BJ (cell line): ENCODE measurements around the gene NF2. TPM values are rescaled to one million over a fixed set of nuclear protein-coding genes. Genes with fewer than 3 reads are reported as not detected.

Experiments
- CTCF ChIA-PET: fragments of 350-600 bp; formaldehyde crosslinking; extraction: SDS; loops from one replicate; lab custom pipeline; 2021; ENCODE audit warnings: antibody characterized with exemption, inconsistent platforms; lab: Yijun Ruan, JAX
- POLR2A ChIA-PET: fragments of 300-600 bp; sonication (Branson Sonifier 250); formaldehyde crosslinking; extraction: SDS; loops from one replicate; lab custom pipeline; 2021; ENCODE audit warnings: antibody characterized with exemption; lab: Charles Lee
- DNase-seq: peaks from one replicate; pipeline ENCODE4 v3.0.0-alpha.2; 2011; ENCODE audit warnings: low read depth
- H3K27me3 ChIP-seq: 2 replicates; pipeline ENCODE4 v1.6.0; 2011; ENCODE audit warnings: low read length; ENCODE audit not compliant: control insufficient read depth, insufficient read depth
- H3K36me3 ChIP-seq: 2 replicates; pipeline ENCODE4 v1.5.1; 2011; ENCODE audit warnings: low read length; ENCODE audit not compliant: control insufficient read depth, insufficient read depth
- H3K4me3 ChIP-seq: 2 replicates; pipeline ENCODE4 v1.5.1; 2011; ENCODE audit warnings: low read depth, mild to moderate bottlenecking, control low read depth, low read length
- polyA plus RNA-seq: library from polyadenylated mRNA; depleted of rRNA; stranded (reverse); fragments of >200 nt; gene quantifications from 2 replicates; pipeline ENCODE4 v1.2.3, GENCODE V29; 2011
- TF ChIP-seq, protein P1 (sequence below): IDR thresholded peaks from 2 replicates; pipeline ENCODE4 v1.5.1; 2011; ENCODE audit warnings: low read depth, mild to moderate bottlenecking, control low read depth, inconsistent platforms, low read length, moderate library complexity; ENCODE audit not compliant: insufficient read depth

Gene NF2
- polyA plus RNA-seq, 1 experiment: 36.0 TPM

GRCh38 chr22:29670626-29671025 is 67.2 kb downstream of the NF2 start:
- ChIA-PET POLR2A (no interaction called here), CTCF (interaction anchor here (0.8 to 2.0 kb wide), 5 partner anchors 19 to 418 kb away, joined by 3 to 5 read pairs (median 4); no protein-coding TSS in a partner anchor)
- Histone ChIP-seq H3K36me3 (peaks cover 29% of the 10 kb centered on the region), H3K27me3 (no peaks in the 10 kb centered on the region), H3K4me3 (no peak overlapping the region)
- no peak for DNase-seq
- TF ChIP-seq, protein P1, sequence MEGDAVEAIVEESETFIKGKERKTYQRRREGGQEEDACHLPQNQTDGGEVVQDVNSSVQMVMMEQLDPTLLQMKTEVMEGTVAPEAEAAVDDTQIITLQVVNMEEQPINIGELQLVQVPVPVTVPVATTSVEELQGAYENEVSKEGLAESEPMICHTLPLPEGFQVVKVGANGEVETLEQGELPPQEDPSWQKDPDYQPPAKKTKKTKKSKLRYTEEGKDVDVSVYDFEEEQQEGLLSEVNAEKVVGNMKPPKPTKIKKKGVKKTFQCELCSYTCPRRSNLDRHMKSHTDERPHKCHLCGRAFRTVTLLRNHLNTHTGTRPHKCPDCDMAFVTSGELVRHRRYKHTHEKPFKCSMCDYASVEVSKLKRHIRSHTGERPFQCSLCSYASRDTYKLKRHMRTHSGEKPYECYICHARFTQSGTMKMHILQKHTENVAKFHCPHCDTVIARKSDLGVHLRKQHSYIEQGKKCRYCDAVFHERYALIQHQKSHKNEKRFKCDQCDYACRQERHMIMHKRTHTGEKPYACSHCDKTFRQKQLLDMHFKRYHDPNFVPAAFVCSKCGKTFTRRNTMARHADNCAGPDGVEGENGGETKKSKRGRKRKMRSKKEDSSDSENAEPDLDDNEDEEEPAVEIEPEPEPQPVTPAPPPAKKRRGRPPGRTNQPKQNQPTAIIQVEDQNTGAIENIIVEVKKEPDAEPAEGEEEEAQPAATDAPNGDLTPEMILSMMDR: no peak

- peaks cover 37% of the 10 kb centered on the region for H3K36me3 ChIP-seq
- TF ChIP-seq, protein P1: no peak
- DNase-seq: no peak
- ChIA-PET POLR2A (no interaction called here), CTCF (no interaction called here)
- no peak overlapping the region for H3K4me3 ChIP-seq
- no peaks in the 10 kb centered on the region for H3K27me3 ChIP-seq
Measured at GRCh38 chr22:29673361-29674066, 70.1 kb downstream of the NF2 start.

DNA sequence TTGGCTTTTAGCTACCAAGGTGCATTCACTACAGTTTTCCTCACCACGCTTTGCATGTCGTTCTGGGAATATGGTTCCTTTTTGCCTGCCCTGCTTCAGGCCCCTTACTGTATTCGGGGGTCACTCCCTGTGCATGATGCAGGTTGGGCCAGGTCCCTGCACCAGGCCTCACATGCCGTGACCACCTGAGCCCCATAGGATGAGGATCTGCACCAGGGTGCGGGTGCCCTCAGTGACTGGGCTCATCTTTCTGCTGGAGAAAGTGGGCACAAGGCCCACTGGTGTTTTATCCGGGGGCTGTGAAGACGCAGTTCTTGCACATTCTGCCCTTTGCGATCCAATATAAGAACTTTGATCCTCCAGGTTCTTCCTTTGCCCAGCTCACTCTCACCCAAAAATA is 70.7 kb downstream of the NF2 start:
- ChIA-PET CTCF (no interaction called here), POLR2A (no interaction called here)

DNA sequence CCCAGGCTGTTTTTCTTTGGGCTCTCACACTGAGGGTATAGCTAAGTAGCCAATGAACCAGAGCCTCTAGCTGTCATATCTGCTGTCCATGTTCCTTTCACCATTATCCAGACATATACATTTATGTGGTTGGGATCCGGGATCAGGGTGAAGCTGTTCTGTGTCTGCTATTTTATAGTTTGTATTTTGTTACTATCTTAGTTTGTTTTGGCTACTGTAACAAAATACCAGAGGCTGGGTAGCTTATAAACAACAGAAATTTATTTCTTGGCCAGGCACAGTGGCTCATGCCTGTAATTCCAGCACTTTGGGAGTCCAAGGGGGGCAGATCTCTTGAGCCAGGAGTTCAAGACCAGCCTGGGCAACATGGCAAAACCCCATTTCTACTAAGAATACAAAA is 75.9 kb downstream of the NF2 start:
- POLR2A ChIA-PET: no interaction called here
- CTCF ChIA-PET: interaction anchor here (1.3 to 2.4 kb wide), 4 partner anchors 10 to 410 kb away, joined by 3 to 10 read pairs (median 8); no protein-coding TSS in a partner anchor
- DNase-seq: no peak
- H3K36me3 ChIP-seq: peaks cover 28% of the 10 kb centered on the region
- H3K27me3 ChIP-seq: no peaks in the 10 kb centered on the region
- H3K4me3 ChIP-seq: no peak overlapping the region
- TF ChIP-seq, protein P1: no peak

More for the DNA sequence above, 70.7 kb downstream of the NF2 start:
- TF ChIP-seq, protein P1: no peak
- Histone ChIP-seq H3K36me3 (peaks cover 37% of the 10 kb centered on the region), H3K27me3 (no peaks in the 10 kb centered on the region), H3K4me3 (no peak overlapping the region)
- no peak for DNase-seq

DNA sequence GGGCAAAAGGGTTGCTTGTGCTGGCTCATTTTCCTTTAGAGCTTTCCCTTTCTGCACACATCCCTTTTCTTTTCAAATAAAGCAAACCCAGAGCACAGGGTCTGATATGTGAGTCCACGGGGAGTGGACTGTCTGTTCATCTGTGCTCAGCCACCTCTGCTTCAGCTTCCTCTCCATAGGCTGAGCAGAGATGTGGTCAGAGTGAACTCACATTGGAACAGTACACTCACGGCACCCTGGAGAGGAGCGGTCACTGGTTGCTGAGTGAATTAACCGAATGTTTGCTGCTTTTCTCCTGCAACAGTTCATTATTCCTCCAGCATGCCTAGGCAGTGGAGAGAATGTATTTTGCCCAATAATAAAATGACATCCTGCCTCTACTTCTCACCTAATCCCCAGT is 80.1 kb downstream of the NF2 start:
- no peaks in the 10 kb centered on the region for H3K27me3 ChIP-seq
- H3K4me3 ChIP-seq: no peak overlapping the region
- ChIA-PET POLR2A (no interaction called here), CTCF (no interaction called here)
- no peak for DNase-seq
- peaks cover 13% of the 10 kb centered on the region for H3K36me3 ChIP-seq
- TF ChIP-seq, protein P1: no peak
